SK-N-SH treated with all-trans-retinoic acid at 6 μM for 48 hours (cell line): ENCODE measurements around the gene MGME1.

Experiments
- ATAC-seq: fragments of 200-7000 bp; cut with Tn5 transposase; 3 replicates; pipeline ENCODE4 v1.9.1; 2020; ENCODE audit warnings: mild to moderate bottlenecking, moderate library complexity
- ARNTL ChIP-seq: fragments of 450-650 bp; formaldehyde crosslinking; IDR thresholded peaks from 2 replicates; pipeline ENCODE4 v1.5.0; 2020; ENCODE audit warnings: low read depth, mild to moderate bottlenecking, moderate library complexity, borderline replicate concordance
- BACH2 ChIP-seq: fragments of 250-450 bp; sonication (Bioruptor Pico); IDR thresholded peaks from 2 replicates; pipeline ENCODE4 v1.9.0; 2021; ENCODE audit warnings: mild to moderate bottlenecking, borderline replicate concordance
- CREB5 ChIP-seq: fragments of 250-450 bp; sonication (Bioruptor Pico); IDR thresholded peaks from 2 replicates; pipeline ENCODE4 v1.5.1; 2020; ENCODE audit warnings: low read depth, mild to moderate bottlenecking, moderate library complexity
- CSRNP3 ChIP-seq: fragments of 250-450 bp; sonication (Bioruptor Pico); IDR thresholded peaks from 2 replicates; pipeline ENCODE4 v1.5.1; 2021; ENCODE audit warnings: mild to moderate bottlenecking, moderate library complexity
- ESRRG ChIP-seq: fragments of 250-450 bp; sonication (Bioruptor Pico); IDR thresholded peaks from 2 replicates; pipeline ENCODE4 v1.6.1; 2021; ENCODE audit warnings: mild to moderate bottlenecking
- GLIS3 ChIP-seq: fragments of 250-450 bp; sonication (Bioruptor Pico); IDR thresholded peaks from 2 replicates; pipeline ENCODE4 v1.5.0; 2020; ENCODE audit warnings: mild to moderate bottlenecking, moderate library complexity
- ISL1 ChIP-seq: fragments of 250-450 bp; sonication (Bioruptor Pico); IDR thresholded peaks from 2 replicates; pipeline ENCODE4 v2.1.2; 2022; ENCODE audit warnings: mild to moderate bottlenecking, moderate library complexity
- OSR1 ChIP-seq: fragments of 250-450 bp; sonication (Bioruptor Pico); IDR thresholded peaks from 2 replicates; pipeline ENCODE4 v1.8.0; 2022; ENCODE audit warnings: moderate library complexity, mild to moderate bottlenecking, inconsistent platforms
- POU6F1 ChIP-seq: fragments of 250-450 bp; sonication (Bioruptor Pico); IDR thresholded peaks from 2 replicates; pipeline ENCODE4 v1.8.0; 2021; ENCODE audit warnings: low read depth, mild to moderate bottlenecking, moderate library complexity, borderline replicate concordance
- PPARA ChIP-seq: fragments of 250-450 bp; sonication (Bioruptor Pico); IDR thresholded peaks from 2 replicates; pipeline ENCODE4 v1.5.0; 2020; ENCODE audit warnings: mild to moderate bottlenecking, borderline replicate concordance
- RARB ChIP-seq: fragments of 250-450 bp; sonication (Bioruptor Pico); IDR thresholded peaks from 2 replicates; pipeline ENCODE4 v1.8.0; 2021; ENCODE audit warnings: mild to moderate bottlenecking, moderate library complexity
- SNAI2 ChIP-seq: fragments of 250-450 bp; sonication (Bioruptor Pico); IDR thresholded peaks from 2 replicates; pipeline ENCODE4 v1.5.0; 2020; ENCODE audit warnings: mild to moderate bottlenecking, moderate library complexity
- TCF4 ChIP-seq: fragments of 250-450 bp; sonication (Bioruptor Pico); IDR thresholded peaks from 2 replicates; pipeline ENCODE4 v1.8.0; 2021; ENCODE audit warnings: mild to moderate bottlenecking, moderate library complexity, borderline replicate concordance
- TOX ChIP-seq: fragments of 250-450 bp; sonication (Bioruptor Pico); IDR thresholded peaks from 2 replicates; pipeline ENCODE4 v1.8.0; 2021; ENCODE audit warnings: mild to moderate bottlenecking, moderate library complexity, borderline replicate concordance
- TSHZ2 ChIP-seq: fragments of 250-450 bp; sonication (Bioruptor Pico); IDR thresholded peaks from 2 replicates; pipeline ENCODE4 v1.5.0; 2020; ENCODE audit warnings: mild to moderate bottlenecking, moderate library complexity
- ZFP3 ChIP-seq: fragments of 250-450 bp; sonication (Bioruptor Pico); IDR thresholded peaks from 2 replicates; pipeline ENCODE4 v1.5.0; 2020; ENCODE audit warnings: mild to moderate bottlenecking, moderate library complexity
- ZFP30 ChIP-seq: fragments of 450-650 bp; formaldehyde crosslinking; IDR thresholded peaks from 2 replicates; pipeline ENCODE4 v1.5.0; 2022; ENCODE audit warnings: mild to moderate bottlenecking, moderate library complexity
- ZNF565 ChIP-seq: fragments of 450-650 bp; formaldehyde crosslinking; conservative IDR thresholded peaks from 2 replicates; pipeline ENCODE4 v1.5.0; 2020; ENCODE audit warnings: low read depth, mild to moderate bottlenecking, moderate library complexity
- ZNF70 ChIP-seq: fragments of 450-650 bp; formaldehyde crosslinking; IDR thresholded peaks from 2 replicates; pipeline ENCODE4 v1.5.0; 2020; ENCODE audit warnings: mild to moderate bottlenecking, moderate library complexity
- ZNF8 ChIP-seq: fragments of 450-650 bp; formaldehyde crosslinking; IDR thresholded peaks from 2 replicates; pipeline ENCODE4 v1.5.0; 2020; ENCODE audit warnings: mild to moderate bottlenecking, moderate library complexity

Gene MGME1

GRCh38 chr20:17941087-17941825 is 27.6 kb upstream of the MGME1 start:
- TF ChIP-seq SNAI2 (CRISPR knock-in tag) (no peak), ARNTL (CRISPR knock-in tag) (no peak), CSRNP3 (no peak), OSR1 (no peak), TSHZ2 (CRISPR knock-in tag) (no peak), RARB (CRISPR knock-in tag) (no peak), GLIS3 (no peak), ISL1 (CRISPR knock-in tag) (no peak), ZFP30 (CRISPR knock-in tag) (no peak), ZNF70 (CRISPR knock-in tag) (no peak), ZFP3 (no peak)
- ATAC-seq, result no peak

- no peak for ATAC-seq
Observed at GRCh38 chr20:17941826-17942196, 27.0 kb upstream of the MGME1 start.

GRCh38 chr20:17943343-17943742 is 25.5 kb upstream of the MGME1 start:
- ATAC-seq, result no peak
- TF ChIP-seq CREB5 (CRISPR knock-in tag) (no peak), SNAI2 (CRISPR knock-in tag) (no peak), OSR1 (no peak), TCF4 (CRISPR knock-in tag) (no peak), ZFP30 (CRISPR knock-in tag) (no peak), ZNF8 (no peak), CSRNP3 (no peak), ESRRG (CRISPR knock-in tag) (no peak), PPARA (CRISPR knock-in tag) (no peak), POU6F1 (CRISPR knock-in tag) (no peak), ZNF565 (CRISPR knock-in tag) (no peak), RARB (CRISPR knock-in tag) (no peak), BACH2 (CRISPR knock-in tag) (no peak)

More at GRCh38 chr20:17941826-17942196, 27.0 kb upstream of the MGME1 start:
- TF ChIP-seq ESRRG (CRISPR knock-in tag) (no peak), TOX (CRISPR knock-in tag) (no peak), ZNF565 (CRISPR knock-in tag) (no peak), TCF4 (CRISPR knock-in tag) (no peak), GLIS3 (no peak)
